ENCODE data around the gene FAM76A.

DNA sequence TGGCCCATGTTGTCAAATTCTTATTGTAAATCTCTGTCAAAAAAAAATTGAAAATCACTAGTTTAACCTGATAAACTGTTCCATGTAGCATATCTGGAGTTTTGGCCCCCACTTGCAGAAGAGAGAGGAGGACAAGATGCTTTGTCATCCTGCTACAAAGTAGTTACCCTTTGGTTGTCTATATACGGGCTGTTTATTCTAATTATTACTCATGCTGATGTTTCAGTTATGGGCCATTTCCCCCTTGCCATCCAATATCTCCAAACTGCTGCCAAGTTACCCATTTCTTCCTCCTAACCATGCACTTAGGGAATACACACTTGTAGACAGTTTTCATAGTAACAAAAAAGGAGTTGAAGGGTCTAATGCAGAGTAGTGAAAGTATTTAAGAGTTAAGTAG, 69.8 kb downstream of the FAM76A start:
- TF ChIP-seq CEBPB (IDR thresholded peaks at IDR 0.05) (no peak), EP300 (IDR thresholded peaks at IDR 0.05; ENCODE audit: borderline replicate concordance) (no peak), YY1 (IDR thresholded peaks at IDR 0.05; ENCODE audit: low read depth) (no peak), FOXM1 (IDR thresholded peaks at IDR 0.05; ENCODE audit: borderline replicate concordance, low read depth) (no peak)
- TF ChIP-seq, protein P1, sequence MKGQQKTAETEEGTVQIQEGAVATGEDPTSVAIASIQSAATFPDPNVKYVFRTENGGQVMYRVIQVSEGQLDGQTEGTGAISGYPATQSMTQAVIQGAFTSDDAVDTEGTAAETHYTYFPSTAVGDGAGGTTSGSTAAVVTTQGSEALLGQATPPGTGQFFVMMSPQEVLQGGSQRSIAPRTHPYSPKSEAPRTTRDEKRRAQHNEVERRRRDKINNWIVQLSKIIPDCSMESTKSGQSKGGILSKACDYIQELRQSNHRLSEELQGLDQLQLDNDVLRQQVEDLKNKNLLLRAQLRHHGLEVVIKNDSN (IDR thresholded peaks at IDR 0.05) = no peak
- TF ChIP-seq, protein P2, sequence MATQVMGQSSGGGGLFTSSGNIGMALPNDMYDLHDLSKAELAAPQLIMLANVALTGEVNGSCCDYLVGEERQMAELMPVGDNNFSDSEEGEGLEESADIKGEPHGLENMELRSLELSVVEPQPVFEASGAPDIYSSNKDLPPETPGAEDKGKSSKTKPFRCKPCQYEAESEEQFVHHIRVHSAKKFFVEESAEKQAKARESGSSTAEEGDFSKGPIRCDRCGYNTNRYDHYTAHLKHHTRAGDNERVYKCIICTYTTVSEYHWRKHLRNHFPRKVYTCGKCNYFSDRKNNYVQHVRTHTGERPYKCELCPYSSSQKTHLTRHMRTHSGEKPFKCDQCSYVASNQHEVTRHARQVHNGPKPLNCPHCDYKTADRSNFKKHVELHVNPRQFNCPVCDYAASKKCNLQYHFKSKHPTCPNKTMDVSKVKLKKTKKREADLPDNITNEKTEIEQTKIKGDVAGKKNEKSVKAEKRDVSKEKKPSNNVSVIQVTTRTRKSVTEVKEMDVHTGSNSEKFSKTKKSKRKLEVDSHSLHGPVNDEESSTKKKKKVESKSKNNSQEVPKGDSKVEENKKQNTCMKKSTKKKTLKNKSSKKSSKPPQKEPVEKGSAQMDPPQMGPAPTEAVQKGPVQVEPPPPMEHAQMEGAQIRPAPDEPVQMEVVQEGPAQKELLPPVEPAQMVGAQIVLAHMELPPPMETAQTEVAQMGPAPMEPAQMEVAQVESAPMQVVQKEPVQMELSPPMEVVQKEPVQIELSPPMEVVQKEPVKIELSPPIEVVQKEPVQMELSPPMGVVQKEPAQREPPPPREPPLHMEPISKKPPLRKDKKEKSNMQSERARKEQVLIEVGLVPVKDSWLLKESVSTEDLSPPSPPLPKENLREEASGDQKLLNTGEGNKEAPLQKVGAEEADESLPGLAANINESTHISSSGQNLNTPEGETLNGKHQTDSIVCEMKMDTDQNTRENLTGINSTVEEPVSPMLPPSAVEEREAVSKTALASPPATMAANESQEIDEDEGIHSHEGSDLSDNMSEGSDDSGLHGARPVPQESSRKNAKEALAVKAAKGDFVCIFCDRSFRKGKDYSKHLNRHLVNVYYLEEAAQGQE (IDR thresholded peaks at IDR 0.05; ENCODE audit: low read depth) = no peak
